DOHH2 (cell line): ENCODE results near the gene CALHM6.

Experiments
- EZH2phosphoT487 ChIP-seq: fragments of 200-600 bp; sonication (generic); IDR thresholded peaks from 2 replicates; pipeline ENCODE4 v1.6.1; 2017; ENCODE audit warnings: borderline replicate concordance, mild to moderate bottlenecking, antibody characterized with exemption, low read length, moderate library complexity, mixed read lengths
- TF ChIP-seq, protein P1 (sequence below): fragments of 200-600 bp; sonication (generic); IDR thresholded peaks from one replicate; pipeline ENCODE4 v1.5.1; 2014; ENCODE audit warnings: antibody characterized with exemption, mild to moderate bottlenecking, low read depth, low read length; ENCODE audit not compliant: poor library complexity, severe bottlenecking

DNA sequence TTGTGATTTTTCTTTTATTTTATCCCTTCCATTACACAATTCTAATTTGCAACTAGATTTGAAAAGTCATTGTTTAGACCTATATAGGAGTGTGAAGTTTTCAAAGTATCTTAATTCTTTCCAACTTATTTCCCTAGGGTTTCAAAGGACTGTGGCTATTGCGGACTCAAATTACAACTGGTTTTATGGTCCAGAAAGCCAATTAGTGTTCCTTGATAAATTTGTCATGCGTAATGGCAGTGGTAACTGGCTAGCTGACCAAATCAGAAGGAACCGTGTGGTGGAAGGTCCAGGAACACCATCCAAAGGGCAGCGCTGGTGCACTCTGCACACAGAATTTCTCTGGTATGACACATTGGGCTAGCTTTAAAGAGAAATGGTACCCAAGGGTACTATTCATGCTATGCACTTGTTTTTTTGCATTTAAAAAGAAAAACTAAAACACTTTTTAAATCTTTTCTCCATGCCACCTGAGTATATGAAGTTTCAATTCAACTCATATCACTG, 27.9 kb upstream of the CALHM6 start:
- TF ChIP-seq, protein P1, sequence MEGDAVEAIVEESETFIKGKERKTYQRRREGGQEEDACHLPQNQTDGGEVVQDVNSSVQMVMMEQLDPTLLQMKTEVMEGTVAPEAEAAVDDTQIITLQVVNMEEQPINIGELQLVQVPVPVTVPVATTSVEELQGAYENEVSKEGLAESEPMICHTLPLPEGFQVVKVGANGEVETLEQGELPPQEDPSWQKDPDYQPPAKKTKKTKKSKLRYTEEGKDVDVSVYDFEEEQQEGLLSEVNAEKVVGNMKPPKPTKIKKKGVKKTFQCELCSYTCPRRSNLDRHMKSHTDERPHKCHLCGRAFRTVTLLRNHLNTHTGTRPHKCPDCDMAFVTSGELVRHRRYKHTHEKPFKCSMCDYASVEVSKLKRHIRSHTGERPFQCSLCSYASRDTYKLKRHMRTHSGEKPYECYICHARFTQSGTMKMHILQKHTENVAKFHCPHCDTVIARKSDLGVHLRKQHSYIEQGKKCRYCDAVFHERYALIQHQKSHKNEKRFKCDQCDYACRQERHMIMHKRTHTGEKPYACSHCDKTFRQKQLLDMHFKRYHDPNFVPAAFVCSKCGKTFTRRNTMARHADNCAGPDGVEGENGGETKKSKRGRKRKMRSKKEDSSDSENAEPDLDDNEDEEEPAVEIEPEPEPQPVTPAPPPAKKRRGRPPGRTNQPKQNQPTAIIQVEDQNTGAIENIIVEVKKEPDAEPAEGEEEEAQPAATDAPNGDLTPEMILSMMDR, result no peak
- no peak for TF ChIP-seq EZH2phosphoT487
